ENCODE data around the gene EIF4A2.

The EIF4A2 gene

GRCh38 chr3:186783058-186783730 lies at the start of gene EIF4A2:
Gene EIF4A2, plus strand, starts transcription at chr3:186783577. Its CDS starts 34 bp downstream, at chr3:186783611.
- peak; percentile 80 to 83 for DNase-seq (ENCODE audit: extremely low read depth in 1 of 2, low read depth in 1 of 2)

DNA sequence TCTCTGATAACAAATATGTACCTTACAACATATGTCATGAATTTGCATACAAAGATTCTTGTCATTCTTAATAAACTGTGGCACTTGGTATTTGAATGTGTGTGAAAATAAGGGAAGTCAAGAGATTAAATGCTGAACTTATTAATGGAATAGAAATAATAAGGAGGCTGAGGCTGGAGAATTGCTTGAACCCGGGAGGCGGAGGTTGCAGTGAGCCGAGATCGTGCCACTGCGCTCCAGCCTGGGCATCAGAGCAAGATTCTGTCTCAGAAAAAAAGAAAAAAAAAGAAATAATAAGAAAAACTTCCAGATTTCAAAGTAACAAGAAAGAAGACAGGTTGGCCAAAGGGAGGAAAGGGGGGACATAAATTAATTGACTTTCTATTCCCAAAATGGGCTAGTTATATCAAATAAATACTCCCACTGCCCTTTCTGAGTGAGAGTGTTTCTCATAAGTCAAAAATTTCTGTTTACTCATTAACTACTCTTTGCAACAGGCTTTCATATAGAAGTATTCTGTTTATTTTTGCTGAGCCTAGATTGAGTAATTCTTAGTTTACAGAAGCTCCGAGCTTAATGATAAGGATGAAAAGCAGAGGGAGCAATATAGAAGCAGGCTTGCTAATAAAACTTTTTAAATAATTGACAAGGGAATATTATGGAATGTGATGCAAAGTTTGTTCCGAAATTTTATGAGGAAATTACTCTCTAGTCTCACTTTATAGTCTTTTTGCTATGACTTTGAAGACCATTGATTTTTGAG lies 40.6 kb upstream of the EIF4A2 start:
- DNase-seq (ENCODE audit: extremely low read depth in 1 of 2, low read depth in 1 of 2) = no peak

DNA sequence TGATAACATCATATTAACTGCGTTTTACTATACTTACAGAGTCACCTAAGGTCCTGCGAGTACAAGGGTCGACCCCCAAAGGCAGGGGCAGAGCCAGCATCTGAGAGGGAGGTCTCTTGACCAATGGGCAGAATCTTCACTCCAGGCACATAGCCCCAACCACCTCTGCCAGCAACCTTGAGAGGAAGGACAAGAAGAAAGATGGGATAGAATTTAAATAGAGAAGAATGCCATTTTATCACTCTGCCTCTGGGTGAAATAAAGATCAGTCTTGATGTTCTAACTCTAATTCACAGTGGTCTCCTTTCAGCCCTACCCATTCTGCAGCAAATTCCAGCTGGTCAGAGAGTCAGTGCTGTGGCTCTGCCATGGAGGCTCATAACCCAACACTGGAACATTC lies 39.7 kb upstream of the EIF4A2 start:
- no peak for DNase-seq (ENCODE audit: extremely low read depth in 1 of 2, low read depth in 1 of 2)

DNA sequence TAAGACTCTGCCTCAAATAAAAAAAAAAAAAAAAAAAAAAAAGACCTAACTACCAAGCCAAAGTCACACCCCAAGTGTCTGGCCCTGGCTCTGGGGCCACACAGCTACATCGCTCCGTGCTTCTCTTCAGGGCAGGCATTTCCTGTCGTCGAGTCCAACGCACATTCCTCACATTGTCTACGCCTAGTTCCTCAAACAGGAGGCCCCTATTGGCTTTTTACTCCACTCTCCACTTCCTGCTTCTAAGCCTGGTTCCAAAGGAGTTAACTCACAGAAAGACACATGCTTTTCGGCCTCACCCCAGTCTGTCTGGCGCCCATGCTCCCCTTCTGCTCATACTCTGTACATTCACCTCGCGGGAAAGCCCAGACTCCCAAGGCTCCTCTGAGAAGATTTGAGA lies 37.4 kb upstream of the EIF4A2 start:
- DNase-seq (ENCODE audit: extremely low read depth in 1 of 2, low read depth in 1 of 2) = no peak

DNA sequence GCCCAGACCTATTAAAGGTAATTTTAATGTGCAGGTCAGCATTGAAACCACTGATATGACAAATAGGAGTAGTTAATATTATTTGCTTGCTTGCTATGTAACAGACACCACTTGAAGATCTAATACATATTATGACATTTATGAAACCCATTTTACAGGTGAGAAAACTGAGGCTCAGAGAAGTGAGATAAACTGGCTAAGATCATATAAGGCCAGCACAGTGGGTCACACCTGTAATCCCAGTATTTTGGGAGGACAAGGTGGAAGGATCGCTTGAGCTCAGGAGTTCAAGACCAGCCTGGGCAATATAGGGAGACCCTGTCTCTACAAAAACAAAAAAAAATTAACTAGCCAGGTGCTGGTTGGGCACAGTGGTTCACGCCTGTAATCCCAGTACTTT lies 33.1 kb upstream of the EIF4A2 start:
- no peak for DNase-seq (ENCODE audit: extremely low read depth in 1 of 2, low read depth in 1 of 2)

DNA sequence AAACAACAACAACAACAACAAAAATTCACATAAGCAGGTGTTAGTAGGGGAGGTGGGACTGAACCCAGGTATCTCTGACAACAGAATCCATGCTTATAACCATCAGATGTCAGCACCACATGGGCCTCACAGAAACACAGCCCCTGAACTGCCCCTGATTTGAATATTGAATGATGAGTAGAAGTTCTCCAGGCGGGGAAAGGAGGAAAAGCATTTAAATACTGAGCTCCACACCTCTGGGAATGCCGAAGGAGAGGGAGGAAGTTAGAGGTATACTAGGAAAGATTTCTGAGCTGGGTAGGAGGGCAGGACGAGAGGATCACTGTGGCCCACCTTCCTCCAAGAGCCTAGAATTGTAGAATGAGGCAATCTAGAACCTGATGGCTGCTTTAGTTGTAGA lies 31.9 kb upstream of the EIF4A2 start:
- no peak for DNase-seq (ENCODE audit: extremely low read depth in 1 of 2, low read depth in 1 of 2)

DNA sequence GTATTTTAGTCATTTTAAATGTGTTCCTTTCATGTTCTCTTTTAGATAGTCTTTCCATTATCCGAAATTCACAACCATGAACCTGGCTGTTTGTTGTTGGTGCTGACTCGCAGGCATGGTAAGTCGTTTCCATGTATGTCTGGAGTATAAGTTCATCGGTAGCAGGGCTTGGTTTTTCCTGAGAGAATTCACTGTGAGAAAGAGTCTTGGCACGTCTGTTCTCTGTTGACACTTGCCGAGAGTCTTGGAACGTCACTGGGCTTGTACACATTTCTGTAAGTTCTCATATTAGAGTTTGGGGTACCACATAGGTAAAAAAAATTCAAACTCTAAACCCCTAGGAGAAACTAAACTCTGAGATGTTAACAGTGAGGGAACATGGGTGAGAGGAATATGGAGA lies 29.4 kb upstream of the EIF4A2 start:
- DNase-seq (ENCODE audit: extremely low read depth in 1 of 2, low read depth in 1 of 2) = no peak

DNA sequence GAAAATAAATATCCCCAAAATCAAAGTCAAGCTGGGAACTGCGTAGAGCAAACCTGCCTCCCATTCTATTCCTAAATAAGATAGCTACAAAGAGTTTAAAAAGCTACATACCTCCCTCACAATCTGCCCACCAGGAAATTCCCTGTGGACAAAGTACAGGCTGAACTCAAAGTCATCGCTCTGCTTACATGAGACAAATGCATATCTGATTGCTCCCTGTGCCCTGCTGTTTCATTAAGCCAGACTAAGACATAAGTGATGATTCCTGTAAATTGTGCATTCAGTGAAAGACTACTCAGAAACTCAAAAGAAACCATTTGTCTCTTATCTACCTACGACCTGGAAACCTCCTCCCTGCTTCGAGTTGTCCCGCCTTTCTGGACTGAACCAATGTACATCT lies 28.5 kb upstream of the EIF4A2 start:
- no peak for DNase-seq (ENCODE audit: extremely low read depth in 1 of 2, low read depth in 1 of 2)

DNA sequence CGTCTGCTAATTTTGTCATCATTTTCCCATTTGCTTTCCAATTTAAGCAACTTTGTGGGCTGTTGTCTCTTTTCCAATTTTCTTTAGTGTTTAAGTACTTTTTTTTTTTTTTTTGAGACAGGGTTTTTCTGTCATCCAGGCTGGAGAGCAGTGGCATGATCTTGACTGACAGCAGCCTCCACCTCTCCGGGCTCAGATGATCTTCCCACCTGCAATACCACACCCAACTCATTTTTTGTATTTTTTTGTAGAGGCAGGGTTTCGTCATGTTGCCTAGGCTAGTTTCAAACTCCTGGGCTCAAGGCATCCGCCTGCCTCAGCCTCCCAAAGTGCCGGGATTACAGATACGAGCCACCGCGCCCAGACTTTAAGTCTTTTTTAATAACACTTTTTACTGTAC lies 26.2 kb upstream of the EIF4A2 start:
- no peak for DNase-seq (ENCODE audit: extremely low read depth in 1 of 2, low read depth in 1 of 2)

DNA sequence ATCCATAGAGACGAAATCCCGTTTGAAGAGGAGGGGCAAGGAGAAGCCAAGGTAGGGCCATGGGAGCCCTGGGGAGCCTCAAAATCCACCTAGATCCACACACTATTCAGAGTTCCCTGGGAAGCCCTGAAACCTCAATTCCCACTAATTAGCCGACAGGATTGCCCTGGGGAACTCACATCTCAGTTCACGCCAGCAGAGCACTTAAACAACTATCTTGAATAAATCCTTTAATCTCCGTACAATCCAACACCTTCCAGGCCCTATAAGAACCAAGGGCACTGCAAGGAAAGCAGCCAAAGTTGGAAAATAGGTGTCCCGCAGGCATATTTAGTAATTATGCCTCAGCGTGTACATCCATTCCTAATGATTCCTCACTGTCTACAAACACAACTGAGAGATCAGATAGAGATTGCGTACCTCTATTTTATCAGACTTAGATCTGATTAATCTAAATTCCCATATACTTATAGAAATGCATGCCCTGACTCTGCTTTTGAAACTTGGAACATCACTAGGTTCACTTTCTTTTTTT lies 25.6 kb upstream of the EIF4A2 start:
- DNase-seq (ENCODE audit: extremely low read depth in 1 of 2, low read depth in 1 of 2) = no peak

DNA sequence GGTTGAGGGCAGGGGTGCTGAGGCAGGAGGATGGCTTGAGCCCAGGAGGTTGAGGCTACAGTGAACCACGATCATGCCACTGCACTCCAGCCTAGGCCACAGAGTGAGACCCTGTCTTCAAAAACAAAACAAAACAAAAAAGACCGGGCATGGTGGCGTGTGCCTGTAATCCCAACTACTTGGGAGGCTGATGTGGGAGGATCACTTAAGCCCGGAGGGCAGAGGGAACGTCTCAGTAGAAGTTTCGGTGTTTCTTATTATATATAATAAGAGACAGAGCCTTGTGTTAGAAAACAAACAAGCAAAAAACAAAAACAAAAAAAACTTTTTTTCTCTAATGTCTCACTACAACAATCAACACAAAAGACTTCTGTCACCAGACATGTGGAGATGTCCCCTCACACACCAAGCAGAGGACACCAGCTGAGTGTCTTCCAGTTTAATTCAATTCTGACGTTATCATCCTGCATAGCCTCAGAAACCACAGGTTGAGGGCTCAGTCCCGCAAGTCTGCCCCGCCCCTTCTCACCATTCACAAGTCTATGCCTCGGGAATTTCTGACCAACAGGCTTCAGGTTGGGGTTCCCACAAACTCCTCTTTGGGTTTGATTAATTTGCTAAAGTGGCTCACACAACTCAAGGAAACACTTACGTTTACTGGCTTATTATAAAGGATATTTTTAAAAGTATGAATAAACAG lies 24.0 kb upstream of the EIF4A2 start:
- no peak for DNase-seq (ENCODE audit: extremely low read depth in 1 of 2, low read depth in 1 of 2)

GRCh38 chr3:186760141-186760833 lies 23.1 kb upstream of the EIF4A2 start:
- no peak for DNase-seq (ENCODE audit: extremely low read depth in 1 of 2, low read depth in 1 of 2)

DNA sequence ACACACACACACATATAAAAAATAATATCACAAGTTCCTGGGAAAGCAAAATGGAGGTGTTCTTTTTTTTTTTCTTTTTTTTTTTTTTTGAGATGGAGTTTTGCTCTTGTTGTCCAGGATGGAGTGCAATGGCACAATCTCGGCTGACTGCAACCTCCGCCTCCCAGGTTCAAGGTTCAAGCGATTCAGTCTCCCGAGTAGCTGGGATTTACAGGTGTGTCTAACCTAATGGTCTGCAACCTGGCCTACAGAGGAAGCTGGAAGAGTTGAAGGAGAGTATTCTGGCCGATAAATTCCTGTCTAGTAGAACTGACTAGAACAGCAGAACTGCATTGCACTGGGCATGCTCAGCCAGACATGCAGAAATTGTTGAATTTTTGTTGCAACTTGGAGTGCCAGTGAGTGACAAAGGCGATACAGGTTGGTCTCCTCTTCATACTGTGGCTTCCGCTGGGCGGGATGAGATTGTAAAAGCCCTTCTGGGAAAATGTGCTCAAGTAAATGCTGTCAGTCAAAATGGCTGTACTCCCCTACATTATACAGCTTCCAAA lies 22.4 kb upstream of the EIF4A2 start:
- DNase-seq (ENCODE audit: extremely low read depth in 1 of 2, low read depth in 1 of 2) = no peak

DNA sequence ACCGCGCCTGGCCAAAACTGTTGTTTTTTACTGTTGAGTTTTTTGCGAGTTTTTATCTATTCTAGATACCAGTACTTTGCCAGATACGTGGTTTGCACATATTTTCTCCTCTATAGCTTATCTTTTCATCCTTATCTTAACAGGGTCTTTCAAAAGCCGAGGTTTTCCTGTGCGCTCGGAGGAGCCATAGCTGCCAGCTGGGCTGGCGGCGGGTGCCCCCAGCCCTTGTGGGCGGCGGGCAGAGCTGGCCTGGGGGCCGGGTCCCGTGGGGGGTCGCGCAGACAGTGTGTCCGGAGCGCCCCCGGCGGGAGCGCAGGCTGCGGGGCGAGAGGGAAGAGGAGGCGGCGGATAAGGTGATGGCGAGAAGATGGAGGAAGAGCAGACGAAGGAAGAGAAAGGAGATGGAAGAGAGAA lies 11.1 kb upstream of the EIF4A2 start:
- no peak for DNase-seq (ENCODE audit: extremely low read depth in 1 of 2, low read depth in 1 of 2)

GRCh38 chr3:186772701-186773417 lies 10.5 kb upstream of the EIF4A2 start:
- DNase-seq (ENCODE audit: extremely low read depth in 1 of 2, low read depth in 1 of 2) = peak in 1 of 2 donors; percentile 44

DNA sequence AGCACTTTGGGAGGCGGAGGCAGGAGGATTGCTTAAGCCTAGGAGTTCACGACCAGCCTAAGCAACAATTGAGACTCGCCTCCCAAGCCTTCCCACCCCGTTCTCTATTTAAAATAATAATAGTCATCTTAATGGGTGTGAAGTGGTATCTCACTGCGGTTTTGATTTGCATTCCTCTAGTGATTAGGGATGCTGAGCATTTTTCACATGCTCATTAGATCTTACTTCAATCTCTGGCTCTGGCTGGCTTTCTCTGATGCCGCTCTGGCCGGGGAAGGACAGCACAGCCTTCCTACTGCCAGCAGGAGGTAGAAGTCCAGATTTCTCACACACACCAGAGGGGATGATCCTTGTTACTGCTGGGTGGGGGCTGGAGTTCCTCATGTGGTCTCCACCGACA lies 7.4 kb upstream of the EIF4A2 start:
- no peak for DNase-seq (ENCODE audit: extremely low read depth in 1 of 2, low read depth in 1 of 2)

- no peak for DNase-seq (ENCODE audit: extremely low read depth in 1 of 2, low read depth in 1 of 2)
Observed at GRCh38 chr3:186779204-186779603, 4.2 kb upstream of the EIF4A2 start.

DNA sequence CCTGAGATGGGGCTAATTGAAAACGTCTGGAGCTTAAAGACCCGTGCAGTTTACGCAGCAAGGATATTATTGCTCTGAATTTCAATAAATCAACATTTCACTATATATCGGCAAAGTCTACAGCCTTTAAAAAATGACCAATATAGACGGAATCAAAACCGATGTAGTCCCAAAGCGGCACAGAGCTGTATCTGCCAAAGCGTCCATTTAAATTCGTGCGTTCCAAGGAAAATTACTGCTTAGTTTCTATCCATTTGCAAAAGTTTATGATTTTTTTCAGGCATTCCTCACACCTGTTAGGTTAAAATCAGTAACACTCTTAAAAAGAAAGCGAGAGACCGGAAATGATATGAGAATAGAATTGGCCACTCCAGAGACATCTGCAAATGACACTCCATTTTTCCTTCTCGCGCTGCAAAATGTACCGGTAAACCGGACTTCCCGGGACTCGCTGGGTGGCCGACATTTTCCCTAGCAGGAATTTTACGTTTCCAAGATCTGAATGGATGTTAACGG lies 777 bp upstream of the EIF4A2 start:
- no peak for DNase-seq (ENCODE audit: extremely low read depth in 1 of 2, low read depth in 1 of 2)

DNA sequence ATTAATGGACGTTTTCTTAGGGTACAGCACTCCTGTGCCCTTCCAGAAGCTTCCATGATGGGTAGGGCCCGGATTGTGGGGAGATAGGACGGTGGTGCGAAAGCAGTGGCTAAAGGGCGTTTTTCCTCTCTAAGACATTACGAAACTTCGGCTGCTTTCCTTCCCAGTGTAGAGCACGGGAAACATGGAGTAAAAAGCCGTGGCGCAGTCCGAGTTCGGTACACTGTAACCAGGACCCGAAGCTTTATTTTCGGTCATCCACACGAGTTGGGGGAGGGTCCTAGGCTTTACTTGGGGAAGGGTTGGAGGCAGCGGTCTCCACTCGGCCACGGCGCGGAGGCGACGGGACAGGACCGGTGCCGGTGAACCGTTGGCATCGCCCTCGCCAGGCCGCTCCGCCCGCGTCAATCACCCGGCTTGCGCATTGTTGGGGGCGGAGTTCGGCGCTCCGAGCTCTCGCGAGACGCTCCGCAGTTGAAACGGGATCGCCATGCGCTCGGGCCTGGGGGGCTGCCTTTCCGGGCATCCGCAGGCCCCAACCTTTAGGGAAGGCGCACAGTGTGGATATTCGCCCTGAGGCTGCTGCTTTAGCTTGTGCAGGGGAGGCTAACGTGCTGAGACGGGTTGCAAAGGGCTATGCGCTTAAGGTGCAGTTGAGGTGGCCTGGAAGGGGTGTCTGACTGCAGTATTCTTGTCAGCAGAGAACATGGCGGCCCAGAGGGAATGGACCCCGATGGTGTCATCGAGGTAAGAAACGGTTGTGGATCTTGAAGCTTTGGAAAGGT lies 546 bp downstream of the EIF4A2 start:
- DNase-seq (ENCODE audit: extremely low read depth in 1 of 2, low read depth in 1 of 2) = peak; percentile 45 to 71
